GM19240 (cell line): ENCODE measurements around the gene KLF3.
A peak's percentile ranks its signal among the peaks of the same experiment; 100 is the strongest.
"Not testable (repeated sequence)": the region's sequence is repeated elsewhere in the genome, so short reads cannot be mapped to it uniquely, and the experiment has no call there.

Experiments used
- DNase-seq: peaks from one replicate; pipeline ENCODE4 v3.0.0; 2011; ENCODE audit warnings: low spot score; ENCODE audit not compliant: insufficient read length

Gene KLF3

GRCh38 chr4:38663801-38664705 lies at the start of gene KLF3:
KLF3 (plus strand) TSS chr4:38664199; CDS start chr4:38680626, 16,427 bp downstream.
- DNase-seq, result peak; percentile 79

- DNase-seq, result no peak
Measured at GRCh38 chr4:38614231-38614630, 49.8 kb upstream of the KLF3 start.

- no peak for DNase-seq
Measured at GRCh38 chr4:38615847-38616246, 48.2 kb upstream of the KLF3 start.

GRCh38 chr4:38618505-38618904 lies 45.5 kb upstream of the KLF3 start:
- DNase-seq, result no peak

GRCh38 chr4:38619316-38619715 lies 44.7 kb upstream of the KLF3 start:
- DNase-seq, result no peak

GRCh38 chr4:38620065-38620464 lies 43.9 kb upstream of the KLF3 start:
- DNase-seq, result no peak

- no peak for DNase-seq
Measured at GRCh38 chr4:38620527-38621027, 43.4 kb upstream of the KLF3 start.

GRCh38 chr4:38621028-38621684 lies 42.8 kb upstream of the KLF3 start:
- no peak for DNase-seq

GRCh38 chr4:38621831-38622230 lies 42.2 kb upstream of the KLF3 start:
- no peak for DNase-seq

- DNase-seq, result not testable (repeated sequence)
Measured at GRCh38 chr4:38622340-38622739, 41.7 kb upstream of the KLF3 start.

- no peak for DNase-seq
Measured at GRCh38 chr4:38623260-38623659, 40.7 kb upstream of the KLF3 start.

- no peak for DNase-seq
Measured at GRCh38 chr4:38624311-38624710, 39.7 kb upstream of the KLF3 start.

- no peak for DNase-seq
Measured at GRCh38 chr4:38625508-38625907, 38.5 kb upstream of the KLF3 start.

- DNase-seq, result not testable (repeated sequence)
Measured at GRCh38 chr4:38626901-38627444, 37.0 kb upstream of the KLF3 start.

GRCh38 chr4:38630519-38630918 lies 33.5 kb upstream of the KLF3 start:
- no peak for DNase-seq

- no peak for DNase-seq
Measured at GRCh38 chr4:38634047-38634759, 29.8 kb upstream of the KLF3 start.

- no peak for DNase-seq
Measured at GRCh38 chr4:38639242-38639641, 24.8 kb upstream of the KLF3 start.

GRCh38 chr4:38641811-38642210 lies 22.2 kb upstream of the KLF3 start:
- no peak for DNase-seq

- DNase-seq, result no peak
Measured at GRCh38 chr4:38644201-38644600, 19.8 kb upstream of the KLF3 start.

GRCh38 chr4:38647101-38647819 lies 16.7 kb upstream of the KLF3 start:
- no peak for DNase-seq

- DNase-seq, result no peak
Measured at GRCh38 chr4:38650133-38650532, 13.9 kb upstream of the KLF3 start.
